HEK293 (cell line): ENCODE data around the gene TPRX2.

Experiments
- BCL11B ChIP-seq: fragments of 450-650 bp; formaldehyde crosslinking; IDR thresholded peaks from 2 replicates; pipeline ENCODE4 v1.5.1; 2016; ENCODE audit warnings: low read depth, missing biosample characterization, missing genetic modification characterization
- FEZF1 ChIP-seq: fragments of 450-650 bp; formaldehyde crosslinking; IDR thresholded peaks from 2 replicates; pipeline ENCODE4 v1.5.1; 2016; ENCODE audit warnings: missing biosample characterization, missing genetic modification characterization
- KLF8 ChIP-seq: fragments of 450-650 bp; formaldehyde crosslinking; IDR thresholded peaks from 2 replicates; pipeline ENCODE4 v1.5.1; 2016; ENCODE audit warnings: missing biosample characterization, missing genetic modification characterization
- ZNF830 ChIP-seq: fragments of 450-650 bp; IDR thresholded peaks from 2 replicates; pipeline ENCODE4 v1.5.0; 2018; ENCODE audit warnings: missing biosample characterization, missing genetic modification characterization, low read depth, mild to moderate bottlenecking, moderate library complexity
- TF ChIP-seq, protein P1 (sequence below): fragments of 450-650 bp; formaldehyde crosslinking; IDR thresholded peaks from 2 replicates; pipeline ENCODE4 v1.5.1; 2017; ENCODE audit warnings: missing biosample characterization, missing genetic modification characterization
- TF ChIP-seq, protein P2 (sequence below): fragments of 450-650 bp; formaldehyde crosslinking; IDR thresholded peaks from 2 replicates; pipeline ENCODE4 v1.5.1; 2016; ENCODE audit warnings: missing biosample characterization, missing genetic modification characterization

DNA sequence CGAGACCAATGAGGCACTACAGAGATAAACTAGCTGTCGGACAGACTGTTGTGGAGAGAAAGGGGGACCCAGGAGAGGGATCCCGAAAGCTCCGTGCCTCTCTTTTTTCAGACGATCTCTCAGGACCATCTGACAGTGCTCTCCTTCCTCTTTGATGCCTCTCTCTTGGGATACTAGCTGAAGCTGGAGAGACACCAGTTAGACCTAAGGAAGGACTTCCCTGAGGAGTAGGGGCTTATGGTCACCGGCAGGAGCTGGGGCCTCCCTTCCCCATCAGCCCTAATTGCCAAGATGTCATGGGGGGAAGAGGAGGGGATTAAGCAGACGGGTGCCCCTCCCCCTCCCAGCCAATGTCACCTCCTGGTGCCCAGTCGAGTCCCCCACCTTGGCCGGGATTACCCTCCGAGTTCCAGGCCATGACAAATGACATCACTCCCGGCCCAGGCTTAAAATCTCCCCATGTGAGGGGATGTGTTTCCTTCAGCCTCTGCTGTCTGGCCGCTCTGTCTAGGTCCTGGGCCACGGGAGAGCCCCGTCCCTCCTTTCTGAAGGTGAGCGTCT lies 37.5 kb upstream of the TPRX2 start, which contains the start of gene CRX:
- TF ChIP-seq ZNF830 (tag by site-specific recombination) (no peak), BCL11B (no peak), KLF8 (tag by site-specific recombination) (no peak), FEZF1 (tag by site-specific recombination) (no peak)
- TF ChIP-seq, protein P1, sequence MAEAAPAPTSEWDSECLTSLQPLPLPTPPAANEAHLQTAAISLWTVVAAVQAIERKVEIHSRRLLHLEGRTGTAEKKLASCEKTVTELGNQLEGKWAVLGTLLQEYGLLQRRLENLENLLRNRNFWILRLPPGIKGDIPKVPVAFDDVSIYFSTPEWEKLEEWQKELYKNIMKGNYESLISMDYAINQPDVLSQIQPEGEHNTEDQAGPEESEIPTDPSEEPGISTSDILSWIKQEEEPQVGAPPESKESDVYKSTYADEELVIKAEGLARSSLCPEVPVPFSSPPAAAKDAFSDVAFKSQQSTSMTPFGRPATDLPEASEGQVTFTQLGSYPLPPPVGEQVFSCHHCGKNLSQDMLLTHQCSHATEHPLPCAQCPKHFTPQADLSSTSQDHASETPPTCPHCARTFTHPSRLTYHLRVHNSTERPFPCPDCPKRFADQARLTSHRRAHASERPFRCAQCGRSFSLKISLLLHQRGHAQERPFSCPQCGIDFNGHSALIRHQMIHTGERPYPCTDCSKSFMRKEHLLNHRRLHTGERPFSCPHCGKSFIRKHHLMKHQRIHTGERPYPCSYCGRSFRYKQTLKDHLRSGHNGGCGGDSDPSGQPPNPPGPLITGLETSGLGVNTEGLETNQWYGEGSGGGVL (tag by site-specific recombination), result 0 out of 2 replicates have a peak, but pooled peaks have one; percentile 16
- TF ChIP-seq, protein P2, sequence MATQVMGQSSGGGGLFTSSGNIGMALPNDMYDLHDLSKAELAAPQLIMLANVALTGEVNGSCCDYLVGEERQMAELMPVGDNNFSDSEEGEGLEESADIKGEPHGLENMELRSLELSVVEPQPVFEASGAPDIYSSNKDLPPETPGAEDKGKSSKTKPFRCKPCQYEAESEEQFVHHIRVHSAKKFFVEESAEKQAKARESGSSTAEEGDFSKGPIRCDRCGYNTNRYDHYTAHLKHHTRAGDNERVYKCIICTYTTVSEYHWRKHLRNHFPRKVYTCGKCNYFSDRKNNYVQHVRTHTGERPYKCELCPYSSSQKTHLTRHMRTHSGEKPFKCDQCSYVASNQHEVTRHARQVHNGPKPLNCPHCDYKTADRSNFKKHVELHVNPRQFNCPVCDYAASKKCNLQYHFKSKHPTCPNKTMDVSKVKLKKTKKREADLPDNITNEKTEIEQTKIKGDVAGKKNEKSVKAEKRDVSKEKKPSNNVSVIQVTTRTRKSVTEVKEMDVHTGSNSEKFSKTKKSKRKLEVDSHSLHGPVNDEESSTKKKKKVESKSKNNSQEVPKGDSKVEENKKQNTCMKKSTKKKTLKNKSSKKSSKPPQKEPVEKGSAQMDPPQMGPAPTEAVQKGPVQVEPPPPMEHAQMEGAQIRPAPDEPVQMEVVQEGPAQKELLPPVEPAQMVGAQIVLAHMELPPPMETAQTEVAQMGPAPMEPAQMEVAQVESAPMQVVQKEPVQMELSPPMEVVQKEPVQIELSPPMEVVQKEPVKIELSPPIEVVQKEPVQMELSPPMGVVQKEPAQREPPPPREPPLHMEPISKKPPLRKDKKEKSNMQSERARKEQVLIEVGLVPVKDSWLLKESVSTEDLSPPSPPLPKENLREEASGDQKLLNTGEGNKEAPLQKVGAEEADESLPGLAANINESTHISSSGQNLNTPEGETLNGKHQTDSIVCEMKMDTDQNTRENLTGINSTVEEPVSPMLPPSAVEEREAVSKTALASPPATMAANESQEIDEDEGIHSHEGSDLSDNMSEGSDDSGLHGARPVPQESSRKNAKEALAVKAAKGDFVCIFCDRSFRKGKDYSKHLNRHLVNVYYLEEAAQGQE (tag by site-specific recombination), result no peak
